GM18870 (cell line): ENCODE measurements around the gene CDC14A.
"Not testable (repeated sequence)": the region's sequence is repeated elsewhere in the genome, so short reads cannot be mapped to it uniquely, and the experiment has no call there.

Experiments used
- ATAC-seq: cut with Tn5 transposase; IDR thresholded peaks from one replicate; pipeline ENCODE4 v1.9.1; 2021; ENCODE audit warnings: moderate library complexity; ENCODE audit not compliant: unreplicated experiment

Gene CDC14A, protein sequence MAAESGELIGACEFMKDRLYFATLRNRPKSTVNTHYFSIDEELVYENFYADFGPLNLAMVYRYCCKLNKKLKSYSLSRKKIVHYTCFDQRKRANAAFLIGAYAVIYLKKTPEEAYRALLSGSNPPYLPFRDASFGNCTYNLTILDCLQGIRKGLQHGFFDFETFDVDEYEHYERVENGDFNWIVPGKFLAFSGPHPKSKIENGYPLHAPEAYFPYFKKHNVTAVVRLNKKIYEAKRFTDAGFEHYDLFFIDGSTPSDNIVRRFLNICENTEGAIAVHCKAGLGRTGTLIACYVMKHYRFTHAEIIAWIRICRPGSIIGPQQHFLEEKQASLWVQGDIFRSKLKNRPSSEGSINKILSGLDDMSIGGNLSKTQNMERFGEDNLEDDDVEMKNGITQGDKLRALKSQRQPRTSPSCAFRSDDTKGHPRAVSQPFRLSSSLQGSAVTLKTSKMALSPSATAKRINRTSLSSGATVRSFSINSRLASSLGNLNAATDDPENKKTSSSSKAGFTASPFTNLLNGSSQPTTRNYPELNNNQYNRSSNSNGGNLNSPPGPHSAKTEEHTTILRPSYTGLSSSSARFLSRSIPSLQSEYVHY

DNA sequence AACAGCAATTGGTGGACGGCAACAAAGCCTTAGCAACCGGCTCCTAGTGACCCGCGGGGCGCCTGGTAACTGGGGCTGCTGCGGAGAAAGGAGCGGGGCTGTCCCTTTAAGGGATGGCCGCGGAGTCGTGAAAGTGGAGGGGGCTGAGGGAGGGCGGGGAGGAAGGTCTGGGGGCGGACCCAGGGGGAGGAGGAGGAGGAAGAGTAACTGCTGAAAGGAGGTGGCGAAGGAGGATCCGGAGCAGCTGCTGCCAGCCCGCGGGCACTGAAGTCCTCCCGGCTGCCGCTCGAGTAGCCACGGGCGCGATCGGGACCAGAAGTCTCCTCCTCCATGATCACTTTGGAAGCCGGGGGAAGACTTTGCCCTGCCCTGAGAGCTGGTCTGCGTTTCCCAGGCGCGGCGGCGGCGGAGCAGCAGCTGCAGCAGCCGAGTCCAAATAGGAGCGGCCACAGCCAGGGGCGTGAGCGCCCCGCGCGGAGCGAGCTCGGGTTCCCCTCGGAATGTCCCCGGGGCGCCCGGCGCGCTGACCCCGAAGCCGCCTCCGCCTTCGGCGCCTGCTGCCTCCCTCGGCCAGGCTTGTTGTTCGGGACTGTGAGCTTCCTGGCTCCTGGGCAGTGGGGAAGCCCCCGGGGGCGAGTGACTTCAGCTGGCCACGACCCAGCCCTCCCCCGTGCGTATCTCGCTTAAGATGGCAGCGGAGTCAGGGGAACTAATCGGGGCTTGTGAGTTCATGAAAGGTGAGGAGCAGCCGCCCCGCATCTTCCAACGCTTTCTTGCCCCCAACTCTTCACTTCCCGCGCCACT, at the start of gene CDC14A:
Gene CDC14A, plus strand, starts transcription at position 240 of the 804 bp plus-strand sequence. Its CDS starts 449 bp downstream, at position 689.
- peak; percentile 51 for ATAC-seq

DNA sequence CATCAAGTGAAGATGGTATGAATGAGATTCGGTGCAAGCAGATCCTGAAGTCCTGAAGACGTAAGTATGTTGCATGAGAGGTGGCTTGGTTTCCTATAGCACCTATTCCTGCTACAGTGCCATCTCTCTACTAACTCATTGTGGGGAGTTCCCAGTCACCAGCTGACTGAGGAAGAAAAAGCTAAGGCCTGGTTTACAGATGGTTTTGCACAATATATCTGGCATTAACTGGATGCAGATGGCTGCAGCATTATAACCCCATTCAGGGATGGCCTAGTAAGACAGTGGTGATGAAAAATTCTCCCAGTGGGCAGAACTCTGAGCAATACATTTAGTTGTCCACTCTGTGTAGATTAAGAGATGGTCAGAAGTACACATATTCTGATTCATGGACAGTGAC, 49.6 kb upstream of the CDC14A start:
- ATAC-seq = no peak

DNA sequence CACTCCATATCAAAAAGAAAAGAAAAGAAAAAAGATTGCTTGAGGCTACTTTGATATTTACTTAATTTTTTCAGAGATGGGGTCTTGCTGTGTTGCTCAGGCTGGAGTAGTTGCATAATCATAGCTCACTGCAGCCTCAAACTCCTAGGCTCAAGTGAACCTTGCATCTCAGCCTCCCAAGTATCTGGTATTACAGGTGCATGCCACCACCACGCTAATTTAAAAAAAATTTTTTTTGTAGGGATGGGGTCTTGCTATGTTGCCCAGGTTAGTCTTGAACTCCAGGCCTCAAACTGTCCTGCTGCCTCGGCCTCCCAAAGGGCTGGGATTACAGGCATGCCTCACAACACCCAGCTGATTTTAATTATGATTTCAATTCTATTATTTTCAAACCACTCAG, 48.1 kb upstream of the CDC14A start:
- ATAC-seq = no peak

GRCh38 chr1:100304921-100305320, 47.4 kb upstream of the CDC14A start:
- ATAC-seq = no peak

- ATAC-seq = no peak
These were observed 46.4 kb upstream of the CDC14A start for GRCh38 chr1:100305954-100306353.

- no peak for ATAC-seq
These were observed 45.5 kb upstream of the CDC14A start for GRCh38 chr1:100306735-100307313.

GRCh38 chr1:100308777-100309176, 43.5 kb upstream of the CDC14A start:
- ATAC-seq = peak; percentile 74

- ATAC-seq = no peak
These were observed 42.4 kb upstream of the CDC14A start for GRCh38 chr1:100309863-100310262.

- ATAC-seq = no peak
These were observed 38.9 kb upstream of the CDC14A start for GRCh38 chr1:100313382-100313781.

- ATAC-seq = no peak
These were observed 35.7 kb upstream of the CDC14A start for GRCh38 chr1:100316622-100317021.

- ATAC-seq = no peak
These were observed 31.8 kb upstream of the CDC14A start for GRCh38 chr1:100320311-100321099.

- ATAC-seq = no peak
These were observed 31.2 kb upstream of the CDC14A start for GRCh38 chr1:100321100-100321493.

- no peak for ATAC-seq
These were observed 30.8 kb upstream of the CDC14A start for GRCh38 chr1:100321506-100321905.

DNA sequence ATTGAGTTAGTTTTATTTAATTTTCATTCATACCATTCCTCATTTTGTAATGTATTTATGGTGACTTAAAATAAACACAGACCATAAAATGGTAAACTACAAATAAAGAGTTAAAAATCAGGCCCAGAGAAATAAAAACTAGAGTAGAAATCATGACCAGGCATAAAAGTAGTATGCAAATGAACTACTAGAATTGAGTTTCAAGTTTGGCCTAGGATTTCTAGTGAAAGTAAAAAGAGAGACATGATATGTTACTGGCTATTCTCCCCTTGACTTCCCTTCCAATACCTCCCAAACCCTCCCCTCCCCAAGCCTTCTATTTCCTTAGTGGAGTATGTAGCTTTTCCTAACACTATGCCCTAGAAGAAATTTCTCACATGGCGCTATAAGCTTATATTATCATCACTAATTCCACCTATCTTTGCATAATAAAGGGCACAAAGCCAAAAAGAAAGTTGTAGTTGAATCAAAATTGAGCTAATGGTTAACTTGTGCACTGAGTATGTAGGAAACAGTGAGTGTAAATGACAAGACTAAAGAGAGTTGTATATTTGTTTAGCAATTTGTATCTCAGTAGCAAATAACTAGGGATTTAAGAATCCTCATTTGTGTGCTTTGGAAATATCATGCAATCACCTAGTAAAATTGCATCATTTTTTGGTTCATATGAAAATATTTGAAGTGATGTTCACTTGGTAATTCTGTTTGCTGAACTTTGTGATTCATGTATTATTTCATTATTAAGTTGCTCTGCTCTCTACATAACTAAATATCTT, 29.7 kb upstream of the CDC14A start:
- peak; percentile 67 for ATAC-seq

DNA sequence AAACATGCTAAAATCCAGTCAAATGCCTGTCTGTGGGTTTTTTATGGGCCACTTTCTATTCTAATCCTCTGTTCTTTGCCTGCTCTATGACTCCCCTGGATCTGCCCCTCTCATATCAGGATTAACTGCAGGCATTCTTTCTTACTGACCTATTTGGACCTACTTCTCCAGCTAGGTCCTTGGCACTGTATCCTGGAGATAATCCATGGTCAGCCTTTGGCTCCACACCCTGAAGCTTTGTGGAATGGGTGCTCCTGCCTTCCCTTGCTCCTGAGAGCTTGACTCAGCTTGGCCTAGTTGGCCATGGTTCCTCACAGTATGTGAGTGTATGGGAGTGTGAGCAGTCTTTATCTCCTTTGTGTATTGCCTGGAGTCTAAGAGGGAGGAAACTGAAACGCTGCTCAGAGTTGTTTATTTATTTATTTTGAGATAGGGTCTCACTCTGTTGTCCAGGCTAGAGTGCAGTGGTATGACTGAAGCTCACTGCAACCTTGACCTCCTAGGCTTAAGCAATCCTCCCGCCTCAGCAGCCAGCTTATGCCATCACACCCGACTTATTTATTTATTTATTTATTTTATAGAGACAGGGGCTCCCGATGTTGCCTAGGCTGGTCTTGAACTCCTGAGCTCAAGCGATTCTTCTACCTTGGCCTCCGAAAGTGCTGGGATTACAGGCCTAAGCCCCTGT, 28.7 kb upstream of the CDC14A start:
- no peak for ATAC-seq

DNA sequence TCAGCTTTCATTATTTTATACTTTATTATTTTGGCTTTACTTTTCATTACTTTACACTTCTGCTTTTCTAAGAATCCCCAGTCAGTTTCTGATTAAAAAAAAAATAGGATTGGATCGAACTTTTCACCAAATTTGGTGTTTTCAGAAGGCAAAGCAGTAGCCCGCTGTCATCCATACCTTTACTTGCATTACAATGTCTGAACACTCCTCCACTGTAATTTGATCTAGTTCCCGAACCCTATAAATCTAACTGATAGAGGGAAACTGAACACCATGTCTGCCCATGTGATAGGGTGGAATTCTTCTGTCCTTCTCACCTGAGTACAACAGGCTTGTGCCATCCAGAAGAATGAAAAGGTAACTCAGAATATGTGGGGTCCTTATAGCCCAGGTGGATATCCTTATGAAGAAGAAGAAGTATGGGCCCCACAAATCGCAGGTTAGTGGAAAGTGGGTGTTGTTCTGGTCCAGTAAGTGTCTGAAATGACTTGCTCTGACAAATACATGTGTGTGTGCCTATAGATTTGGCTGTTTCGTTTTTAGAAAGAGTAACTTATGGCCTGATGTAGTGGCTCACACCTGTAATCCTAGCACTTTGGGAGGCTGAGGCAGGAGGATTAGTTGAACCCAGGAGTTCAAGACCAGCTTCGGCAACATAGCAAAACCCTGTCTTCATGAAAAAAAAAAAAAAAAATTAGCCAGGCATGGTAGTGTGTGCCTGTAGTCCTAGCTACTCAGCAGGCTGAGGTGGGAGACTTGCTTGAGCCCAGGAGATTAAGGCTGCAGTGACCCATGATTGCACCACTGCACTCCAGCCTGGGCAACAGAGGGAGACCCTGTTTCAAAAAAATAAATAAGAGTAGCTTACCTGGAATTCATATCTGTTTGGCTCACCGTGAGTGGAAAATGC, 26.6 kb upstream of the CDC14A start:
- ATAC-seq = no peak

DNA sequence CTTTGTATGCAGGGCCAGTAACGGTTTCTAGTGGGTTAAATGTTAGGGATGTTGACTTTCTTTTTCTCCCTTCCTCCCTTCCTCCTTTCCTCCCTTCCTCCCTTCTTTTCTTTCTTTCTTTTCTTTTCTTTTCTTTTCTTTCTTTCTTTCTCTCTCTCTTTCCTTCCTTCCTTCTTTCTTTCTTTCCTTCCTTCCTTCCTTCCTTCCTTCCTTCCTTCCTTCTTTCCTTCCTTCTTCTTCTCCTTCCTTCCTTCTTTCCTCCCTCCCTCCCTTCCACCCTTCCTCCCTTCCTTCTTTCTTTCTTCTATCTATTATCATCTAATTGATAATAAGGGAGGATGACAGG, 26.0 kb upstream of the CDC14A start:
- not testable (repeated sequence) for ATAC-seq

GRCh38 chr1:100328133-100328532, 24.2 kb upstream of the CDC14A start:
- ATAC-seq = no peak
